NCI-H2171 (cell line): ENCODE measurements around the gene TRNT1.

Experiments
- DNase-seq: peaks from one replicate; lab custom pipeline; 2025; lab: John Stamatoyannopoulos, UW

The TRNT1 gene

DNA sequence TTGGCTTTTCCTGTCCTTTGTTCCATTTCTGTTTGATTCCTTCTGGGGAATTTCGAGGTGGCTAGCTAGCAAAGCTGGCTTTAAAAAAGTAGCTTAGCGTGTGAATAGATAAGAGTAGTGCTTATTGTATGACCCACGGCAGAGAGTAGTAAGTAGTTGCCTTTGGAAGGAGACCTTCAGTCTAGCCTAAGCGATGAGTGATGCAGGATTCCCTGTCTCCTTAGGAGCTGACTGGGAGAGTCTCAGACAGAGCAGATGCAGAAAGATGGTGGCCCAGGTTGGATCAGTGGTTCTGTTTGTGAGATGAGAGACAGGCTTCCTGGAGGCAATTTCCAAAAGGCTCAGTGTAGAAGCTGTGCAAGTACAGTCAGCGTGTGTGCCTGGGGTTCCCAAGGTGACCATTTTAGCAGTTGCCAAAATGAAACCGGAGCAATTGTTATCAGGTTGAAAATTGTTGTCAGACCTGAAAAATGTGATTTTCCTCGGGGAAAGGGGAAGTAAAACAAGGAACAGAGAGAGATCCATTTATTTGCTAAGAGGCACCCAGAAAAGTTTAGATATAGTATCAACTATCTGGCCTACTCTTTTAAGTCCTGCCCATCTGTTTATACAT, 15.9 kb upstream of the TRNT1 start:
- no peak for DNase-seq

DNA sequence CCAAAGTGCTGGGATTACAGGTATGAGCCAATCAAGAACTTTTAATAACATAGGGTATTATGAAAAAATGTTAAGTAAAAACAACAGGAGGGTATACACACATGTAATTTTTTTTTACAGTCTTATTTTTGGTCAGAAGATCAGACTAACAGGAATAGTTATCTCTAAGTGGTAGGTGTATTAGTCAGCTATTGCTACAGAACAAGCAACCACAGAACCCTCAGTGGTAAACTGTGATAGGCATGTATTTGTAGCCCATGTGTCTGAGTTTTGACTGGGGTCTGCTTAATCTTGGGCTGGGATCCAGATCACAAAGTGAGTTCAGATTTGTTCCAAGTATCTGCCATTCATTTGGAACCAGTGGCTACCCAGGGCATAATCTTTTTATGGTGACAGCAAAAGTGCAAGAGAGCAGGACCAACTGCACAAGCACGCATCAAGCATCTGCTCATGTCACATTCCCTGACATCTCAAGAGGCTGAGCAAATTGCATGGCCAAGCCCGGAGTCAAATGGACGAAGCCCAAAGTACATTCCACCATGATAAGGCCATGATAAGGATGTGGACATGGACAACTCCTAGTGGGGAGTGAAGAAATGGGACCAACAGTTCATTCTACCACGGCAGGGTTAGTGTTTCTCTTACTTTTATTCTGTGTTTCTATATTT, 13.6 kb upstream of the TRNT1 start:
- no peak for DNase-seq

DNA sequence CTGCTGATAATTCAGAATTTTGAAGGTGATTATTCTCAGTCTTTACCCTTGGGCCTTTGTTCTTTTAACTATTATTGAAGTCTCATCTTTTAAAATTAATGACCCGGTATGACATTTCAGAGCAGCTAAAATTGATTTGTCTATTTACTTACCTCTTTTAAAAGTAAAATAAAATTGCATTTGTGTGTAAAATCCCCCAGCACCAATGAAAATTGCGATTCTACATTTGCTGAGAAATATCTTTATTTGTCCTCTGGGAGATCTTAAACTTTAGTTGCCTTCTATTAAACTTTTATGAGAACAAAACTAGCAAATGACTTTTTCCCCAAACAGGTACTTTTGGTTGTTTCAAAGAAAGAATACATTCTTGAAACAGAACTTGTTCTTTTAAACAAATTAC, 9.1 kb upstream of the TRNT1 start:
- DNase-seq: no peak

DNA sequence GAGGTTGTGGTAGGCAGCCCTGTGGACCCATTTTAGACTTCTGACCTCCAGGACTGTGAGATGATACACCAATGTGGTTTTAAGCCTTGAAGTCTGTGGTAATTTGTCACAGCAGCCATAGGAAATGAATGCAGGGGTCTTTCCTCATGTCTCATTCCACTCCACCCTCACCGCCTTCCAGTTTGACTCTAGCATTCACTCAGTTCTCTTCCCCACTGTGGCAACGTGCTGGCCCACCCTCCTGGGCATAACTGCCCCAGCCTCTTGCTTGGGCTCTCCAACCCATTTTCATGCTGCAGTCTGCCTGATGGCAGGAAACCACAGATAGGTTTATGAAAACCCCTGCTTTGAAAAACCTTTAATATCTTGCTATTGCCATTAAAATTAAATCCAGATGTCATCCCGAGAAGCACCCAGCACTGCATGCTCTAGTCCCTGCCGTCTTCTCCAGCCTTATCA, 7.3 kb upstream of the TRNT1 start:
- no peak for DNase-seq

DNA sequence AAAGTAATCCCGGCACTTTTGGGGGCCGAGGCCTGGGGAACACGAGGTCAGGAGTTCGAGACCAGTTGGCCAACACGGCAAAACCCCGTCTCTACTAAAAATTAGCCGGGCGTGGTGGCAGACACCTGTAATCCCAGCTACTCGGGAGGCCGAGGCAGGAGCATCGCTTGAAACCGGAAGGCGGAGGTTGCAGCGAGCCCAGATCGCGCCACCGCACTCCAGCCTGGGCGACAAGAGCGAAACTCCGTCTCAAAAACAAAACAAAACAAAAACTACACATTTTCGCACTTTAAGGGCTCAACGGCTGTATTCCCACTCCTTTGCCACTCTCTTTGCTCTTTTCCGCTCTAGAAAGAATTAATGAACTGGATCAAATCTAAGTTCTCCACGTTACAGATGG, 763 bp upstream of the TRNT1 start:
- no peak for DNase-seq

DNA sequence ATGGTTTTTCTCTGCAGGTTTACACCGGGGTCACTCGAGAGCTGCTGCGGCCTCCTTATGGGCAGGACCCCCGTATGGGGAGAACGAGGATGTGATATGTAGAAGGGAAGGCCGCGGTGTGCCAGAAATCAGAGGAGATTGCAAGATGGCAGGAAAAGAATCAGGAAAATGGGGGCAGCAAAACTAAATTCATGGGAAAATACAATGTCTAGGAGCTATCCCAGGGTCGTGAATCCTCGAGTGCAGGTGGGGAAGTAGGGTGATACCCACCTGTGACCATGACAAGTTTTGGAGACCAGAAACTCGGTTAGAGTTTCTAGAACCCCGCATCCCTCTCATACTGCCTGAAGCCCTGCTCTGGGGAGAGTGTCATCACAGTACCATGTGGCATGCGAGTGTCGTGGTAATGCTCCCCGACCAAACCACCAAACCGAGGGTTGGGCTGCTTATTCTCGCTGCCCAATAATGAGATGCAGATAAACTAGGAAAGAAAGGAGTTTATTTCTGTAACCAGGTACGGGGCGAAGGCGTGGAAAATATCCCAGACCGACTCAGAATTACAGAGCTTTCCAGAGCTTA, 781 bp downstream of the TRNT1 start:
- no peak for DNase-seq

DNA sequence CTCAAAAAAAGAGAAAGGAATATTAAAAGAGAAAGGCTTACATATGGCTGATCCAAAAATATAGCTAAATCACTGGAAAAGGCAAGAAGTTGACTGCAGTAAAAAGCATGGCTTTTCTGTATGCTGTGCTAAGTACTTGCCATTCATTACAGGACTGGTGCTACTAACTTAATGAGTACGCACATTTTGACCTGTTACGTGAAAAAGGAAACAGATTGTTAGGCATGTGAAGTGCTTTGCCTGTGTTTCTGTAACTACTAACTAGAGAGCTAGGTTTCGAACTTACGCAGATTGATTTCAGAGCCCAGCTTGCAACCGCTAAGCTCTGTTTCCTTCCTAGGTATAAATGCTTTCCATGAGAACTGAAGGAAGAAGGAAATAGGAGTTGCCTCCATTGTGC, 2.8 kb downstream of the TRNT1 start:
- DNase-seq: no peak

DNA sequence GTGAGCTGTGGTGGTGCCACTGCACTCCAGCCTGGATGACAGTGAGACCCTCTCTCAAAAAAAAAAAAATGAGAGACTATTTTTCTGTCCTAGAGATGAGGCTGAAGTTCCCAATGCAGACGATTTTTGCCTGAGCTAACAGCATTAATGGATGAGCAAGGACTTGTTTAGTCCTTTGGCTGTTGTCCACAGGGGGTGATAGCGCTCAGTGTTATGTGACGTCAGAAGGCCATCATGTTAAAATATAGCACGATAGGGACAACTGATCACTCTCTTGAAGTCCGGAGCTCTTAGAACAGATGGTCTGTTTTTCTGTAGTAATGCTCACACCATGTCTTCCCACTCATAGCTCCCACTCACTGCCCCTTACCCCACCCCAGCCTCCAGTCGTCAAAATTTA, 6.8 kb downstream of the TRNT1 start:
- no peak for DNase-seq

DNA sequence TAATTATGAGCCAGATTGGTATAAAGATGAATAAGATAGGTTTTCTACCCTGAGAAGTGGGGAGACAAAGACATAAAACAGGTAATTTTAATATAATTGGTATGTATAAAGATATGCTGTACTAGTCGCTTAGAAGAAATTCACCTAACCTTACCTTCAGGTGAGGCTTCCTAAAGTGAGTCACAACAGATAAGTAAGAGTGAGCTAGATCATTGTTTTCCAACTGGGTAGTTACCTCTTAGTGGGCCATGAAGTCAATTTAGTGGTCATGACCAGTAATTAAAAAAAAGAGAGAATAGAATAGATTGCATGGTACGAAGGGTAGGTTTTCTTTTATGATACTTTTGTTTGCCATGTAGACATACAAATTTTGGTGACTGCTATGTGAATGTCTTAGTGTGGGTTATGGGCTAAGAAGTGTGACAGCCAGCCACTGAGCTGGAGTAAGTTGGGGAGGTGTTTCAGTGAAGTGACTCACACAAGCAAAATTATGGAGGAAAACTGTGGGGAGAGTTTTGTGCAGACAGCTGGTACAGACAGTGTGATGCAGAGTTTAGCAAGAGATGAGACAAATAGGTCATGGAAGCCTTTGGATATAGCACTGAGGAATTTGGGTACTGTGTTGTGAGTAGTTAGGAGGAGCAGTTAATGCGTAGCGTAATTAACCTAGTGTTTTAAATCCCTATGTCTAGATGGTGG, 8.2 kb downstream of the TRNT1 start:
- no peak for DNase-seq

DNA sequence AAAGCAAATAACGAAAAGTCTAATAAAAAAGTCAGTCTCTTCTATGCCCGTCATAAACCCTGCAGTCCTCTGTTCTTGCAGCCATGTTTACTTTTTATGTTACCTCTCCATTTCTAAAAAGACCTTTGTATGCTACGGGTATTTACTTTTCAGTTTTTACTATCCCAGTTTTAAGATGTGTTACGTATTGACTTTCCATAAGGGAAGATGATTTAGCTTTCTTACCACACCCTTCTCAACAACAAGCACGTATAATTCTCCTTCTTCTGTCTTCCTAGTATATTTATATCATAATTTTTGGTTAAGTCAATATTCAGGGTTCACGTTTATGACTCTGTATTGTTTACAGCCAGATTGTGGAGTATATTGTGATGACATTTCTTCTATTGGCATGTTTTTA, 10.8 kb downstream of the TRNT1 start:
- DNase-seq: no peak

DNA sequence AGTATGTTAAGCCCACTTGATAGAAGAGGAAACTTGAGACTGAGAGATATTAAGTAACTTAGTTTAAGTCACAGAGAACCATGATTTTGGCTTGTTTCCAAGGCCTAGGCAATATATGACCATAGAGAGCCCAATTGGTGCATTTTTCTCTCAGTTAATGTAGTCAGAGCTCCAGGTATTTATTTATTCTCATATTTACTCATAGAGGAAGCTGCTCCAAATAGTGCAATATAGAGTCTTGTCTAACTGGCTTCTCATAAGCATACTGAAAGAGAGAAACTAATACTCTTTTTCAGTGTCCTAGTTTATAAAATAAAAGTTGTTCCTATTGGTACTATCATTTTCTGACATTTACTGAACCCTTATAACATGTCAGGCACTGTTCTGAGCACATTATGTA, 15.2 kb downstream of the TRNT1 start:
- no peak for DNase-seq

DNA sequence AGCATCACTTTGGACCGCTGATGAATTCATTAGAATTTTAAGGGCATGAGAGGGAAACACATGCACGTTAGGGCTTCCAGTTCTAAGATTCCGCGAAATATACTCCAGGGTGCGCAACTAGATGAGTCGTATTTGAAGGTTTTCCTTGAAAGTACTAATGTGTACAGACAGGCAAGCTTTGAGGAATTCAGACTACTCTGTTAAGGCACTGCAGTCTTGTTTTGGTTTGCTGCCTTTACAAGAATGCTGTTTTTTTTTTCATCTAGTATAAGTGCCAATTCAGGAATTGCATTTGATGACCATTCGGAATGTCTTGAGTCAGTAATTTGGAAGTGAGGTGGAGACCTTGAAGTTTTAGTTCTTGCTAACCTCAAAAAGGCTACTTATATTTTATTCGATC, 19.1 kb downstream of the TRNT1 start:
- no peak for DNase-seq

DNA sequence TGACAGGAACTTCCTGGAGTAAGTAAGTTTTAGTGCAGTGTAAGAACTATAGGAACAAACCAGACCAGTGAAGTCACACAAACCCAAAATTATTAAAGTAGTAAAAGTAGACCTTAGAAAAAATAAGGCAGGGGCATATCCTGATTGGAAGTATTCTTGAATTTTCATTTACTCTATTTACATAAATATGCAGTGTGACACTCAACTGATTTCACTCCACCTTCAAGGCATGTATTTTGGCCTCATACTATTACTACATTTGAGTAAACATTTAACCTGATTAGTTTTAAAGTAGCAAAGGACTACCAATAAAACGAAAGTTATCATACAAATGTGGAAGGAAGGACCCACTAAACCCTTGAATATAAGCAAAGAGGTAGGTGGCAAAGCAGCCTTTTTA, 22.8 kb downstream of the TRNT1 start:
- no peak for DNase-seq

DNA sequence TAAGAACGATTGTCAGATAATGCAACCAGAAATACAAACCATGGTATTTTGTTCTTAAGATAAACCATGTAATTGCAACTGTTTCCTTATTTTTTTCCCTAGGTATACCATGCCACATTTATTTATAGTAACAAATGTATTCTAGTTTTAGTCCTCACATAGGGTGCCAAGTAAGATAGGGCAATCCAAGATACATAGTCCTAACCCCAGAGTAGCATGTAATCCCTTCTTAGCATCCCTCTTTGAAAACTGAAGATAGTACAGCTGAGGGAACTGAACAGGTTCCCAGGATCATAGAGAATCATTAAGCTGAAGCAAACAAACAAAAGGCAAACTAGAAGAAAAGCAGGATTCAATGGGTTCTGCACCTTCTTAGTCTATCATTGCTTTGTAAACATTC, 24.8 kb downstream of the TRNT1 start:
- no peak for DNase-seq

DNA sequence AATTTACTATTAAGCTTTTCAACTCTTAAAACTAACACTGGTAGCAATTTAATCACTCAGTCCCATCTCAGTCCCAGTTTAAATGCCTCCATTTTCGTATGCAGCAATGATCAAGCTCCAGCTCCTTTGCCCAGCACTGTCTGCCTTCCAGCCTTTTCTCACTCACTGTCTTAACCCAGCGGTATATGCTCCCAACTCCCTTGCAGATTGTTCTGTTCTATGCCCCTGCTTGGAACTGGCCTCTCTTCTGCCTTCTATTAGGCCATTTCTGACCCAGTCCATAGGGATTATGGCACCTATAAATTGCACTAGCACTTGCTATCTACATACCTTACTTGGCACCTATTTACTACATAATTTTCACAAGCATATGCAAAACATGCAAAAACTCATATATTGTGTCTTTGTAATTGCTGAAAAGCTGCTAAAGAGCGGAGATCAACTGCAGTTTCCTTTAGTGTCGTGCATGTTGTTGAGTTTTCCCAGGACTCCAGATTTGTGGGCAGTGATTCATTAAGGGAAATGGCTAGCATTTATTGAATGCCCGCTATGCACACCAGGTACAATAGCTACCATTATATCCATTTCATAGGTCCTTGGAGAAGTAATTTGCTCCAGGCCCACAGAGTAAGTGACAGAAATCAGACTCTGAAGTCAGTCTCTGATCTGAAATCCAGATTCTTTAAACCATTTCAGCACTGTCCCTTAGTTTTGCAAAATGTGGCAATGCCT, 28.3 kb downstream of the TRNT1 start:
- no peak for DNase-seq

DNA sequence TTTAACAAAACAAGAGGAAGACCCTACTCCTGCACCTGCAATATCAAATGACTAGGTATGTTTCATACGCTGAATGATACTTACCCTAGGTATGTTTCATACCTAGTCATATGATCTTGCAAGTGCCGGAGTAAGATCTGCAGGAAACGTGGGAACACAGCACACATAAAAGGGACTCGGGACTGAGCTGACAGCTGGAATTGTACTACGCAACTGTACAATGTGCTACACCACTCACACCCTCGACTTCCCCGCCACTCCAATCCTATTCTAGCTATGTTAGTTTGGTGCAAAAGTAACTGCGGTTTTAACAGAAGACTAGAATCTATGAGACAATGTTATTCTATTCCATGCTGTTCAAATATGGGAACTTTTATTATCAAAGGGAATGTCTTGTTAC, 30.7 kb downstream of the TRNT1 start:
- DNase-seq: no peak

DNA sequence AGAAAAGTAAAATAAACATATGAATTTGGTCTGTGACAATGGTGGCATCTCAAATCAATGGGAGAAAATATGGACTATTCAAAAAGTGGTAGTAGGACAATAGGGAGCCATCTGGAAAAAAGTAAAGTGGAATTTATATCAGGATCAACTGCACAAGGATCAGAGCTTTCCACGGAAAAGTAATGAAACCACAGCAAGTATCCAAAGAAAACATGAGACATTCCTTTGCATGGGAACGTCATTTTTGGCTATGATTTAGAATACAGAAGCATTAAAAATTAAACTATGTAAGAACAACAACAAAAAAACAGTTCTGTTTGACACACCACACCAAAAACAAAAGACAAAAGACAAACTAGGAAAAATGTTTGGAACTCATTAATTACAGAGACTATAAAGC, 34.1 kb downstream of the TRNT1 start:
- DNase-seq: no peak

DNA sequence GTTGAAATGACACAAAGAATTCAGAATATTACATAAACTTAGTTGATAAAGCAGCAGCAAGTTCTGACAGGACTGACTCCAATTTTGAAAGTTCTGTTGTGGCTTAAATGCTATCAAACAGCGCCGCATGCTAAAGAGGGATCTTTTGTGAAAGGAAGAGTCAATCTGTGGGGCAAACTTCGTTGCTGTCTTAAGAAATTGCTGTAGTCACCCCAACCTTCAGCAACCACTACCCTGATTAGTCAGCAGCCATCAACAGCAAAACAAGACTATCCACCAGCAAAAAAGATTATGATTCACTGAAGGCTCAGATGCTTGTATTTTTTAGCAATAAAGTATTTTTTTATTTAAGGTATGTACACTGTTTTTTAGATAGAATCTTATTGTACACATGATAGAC, 38.5 kb downstream of the TRNT1 start:
- DNase-seq: no peak

DNA sequence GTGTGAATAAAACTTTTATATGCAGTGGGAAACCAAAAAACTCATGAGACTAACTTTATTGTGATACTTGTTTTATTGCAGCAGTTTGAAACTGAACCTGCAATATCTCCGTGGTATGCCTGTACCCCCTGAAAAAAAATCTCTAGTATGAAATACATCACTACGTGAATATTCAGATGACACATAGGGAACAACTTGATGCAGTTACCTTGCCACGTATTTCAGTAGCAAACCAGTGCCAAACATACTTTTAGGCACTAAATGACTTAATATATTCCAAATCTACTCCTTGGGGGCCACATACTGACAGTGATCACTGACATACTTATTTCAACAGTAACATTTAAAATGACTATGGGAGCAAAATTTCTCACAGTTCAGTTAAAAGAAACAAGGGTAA, 38.9 kb downstream of the TRNT1 start:
- DNase-seq: no peak

DNA sequence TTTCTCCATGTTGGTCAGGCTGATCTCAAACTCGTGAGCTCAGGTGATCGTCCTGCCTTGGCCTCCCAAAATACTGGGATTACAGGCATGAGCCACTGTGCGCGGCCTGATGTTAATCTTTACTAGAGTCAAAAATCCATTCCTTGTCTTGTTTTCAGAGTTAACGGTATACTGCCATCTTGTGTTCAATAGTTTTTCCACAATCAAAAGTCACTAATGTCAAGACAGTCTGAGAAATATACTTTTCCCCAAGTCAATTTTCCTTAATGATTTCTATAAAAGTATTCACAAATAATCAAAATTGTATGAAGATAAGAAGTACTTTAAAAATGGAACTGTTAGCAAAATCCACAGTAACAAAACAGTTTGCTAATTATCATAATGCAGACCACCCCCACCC, 44.3 kb downstream of the TRNT1 start:
- DNase-seq: no peak

DNA sequence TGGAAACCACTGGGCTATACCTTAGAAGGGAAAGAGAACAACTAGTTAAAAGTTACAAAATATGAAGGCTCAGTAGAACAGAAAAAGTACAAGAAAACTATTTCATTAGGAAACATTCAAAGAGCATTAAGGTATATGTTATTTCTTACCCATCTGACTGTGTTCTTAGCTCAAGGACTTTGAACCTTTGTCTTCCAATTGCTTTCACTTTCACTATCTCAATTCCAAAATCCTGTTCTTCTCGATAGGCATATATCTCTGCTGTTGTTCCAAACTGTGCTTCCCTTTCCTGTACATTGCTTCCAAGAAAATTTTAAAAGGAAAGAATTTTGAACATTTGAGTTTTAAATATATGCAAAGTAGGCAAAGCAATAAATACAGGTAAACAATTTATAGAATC, 45.9 kb downstream of the TRNT1 start:
- DNase-seq: no peak

DNA sequence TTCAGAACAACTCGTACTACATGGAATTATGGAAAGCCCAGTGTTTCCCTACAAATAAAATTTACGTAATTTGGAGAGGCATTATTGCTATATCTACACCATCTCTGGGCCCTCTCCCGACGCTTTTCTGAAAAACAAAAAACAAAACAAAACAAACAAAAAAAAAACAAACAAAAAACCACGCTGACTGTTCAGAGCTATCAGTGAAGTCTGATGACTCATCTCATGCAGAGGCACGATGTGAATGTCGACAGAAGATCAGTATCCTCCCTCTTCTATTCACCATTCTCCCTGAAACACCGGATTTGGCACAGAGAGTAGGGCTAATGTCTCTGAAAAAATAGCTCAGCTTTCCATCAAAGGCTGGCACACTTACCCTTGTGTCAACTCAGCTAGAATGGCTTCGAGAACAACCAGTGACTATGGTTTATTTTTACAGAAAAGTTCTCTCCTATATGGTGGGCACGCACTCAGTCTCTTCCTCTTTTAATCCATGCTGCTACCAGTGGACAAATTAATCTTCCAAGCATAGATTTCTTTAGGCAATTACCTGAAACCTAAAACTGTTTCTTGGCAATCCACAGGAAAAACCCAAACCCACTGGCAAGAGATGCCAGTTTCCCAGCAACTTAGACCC, 51.2 kb downstream of the TRNT1 start:
- DNase-seq: no peak
